ENCODE measurements around the gene LDLRAP1.
"Not testable (repeated sequence)": the region's sequence is repeated elsewhere in the genome, so short reads cannot be mapped to it uniquely, and the experiment has no call there.

LDLRAP1 gene

GRCh38 chr1:25543425-25544242 is at the start of gene LDLRAP1:
TSS of gene LDLRAP1 (plus strand) at chr1:25543606. CDS start at chr1:25543699, 93 bp downstream.
- FAIRE-seq, result no peak

GRCh38 chr1:25494952-25495351 is 48.5 kb upstream of the LDLRAP1 start:
- FAIRE-seq, result no peak

- no peak for FAIRE-seq
Measured at GRCh38 chr1:25500694-25501093, 42.7 kb upstream of the LDLRAP1 start.

GRCh38 chr1:25501235-25502058 is 42.0 kb upstream of the LDLRAP1 start:
- no peak for FAIRE-seq

GRCh38 chr1:25502957-25503356 is 40.4 kb upstream of the LDLRAP1 start:
- FAIRE-seq, result no peak

GRCh38 chr1:25503551-25504426 is 39.6 kb upstream of the LDLRAP1 start:
- FAIRE-seq, result peak; percentile 66

- FAIRE-seq, result peak; percentile 5
Measured at GRCh38 chr1:25504706-25505595, 38.5 kb upstream of the LDLRAP1 start.

GRCh38 chr1:25505656-25506385 is 37.6 kb upstream of the LDLRAP1 start:
- FAIRE-seq, result no peak

GRCh38 chr1:25506566-25507463 is 36.6 kb upstream of the LDLRAP1 start:
- not testable (repeated sequence) for FAIRE-seq

- no peak for FAIRE-seq
Measured at GRCh38 chr1:25513666-25514065, 29.7 kb upstream of the LDLRAP1 start.

- FAIRE-seq, result no peak
Measured at GRCh38 chr1:25515033-25515432, 28.4 kb upstream of the LDLRAP1 start.

- no peak for FAIRE-seq
Measured at GRCh38 chr1:25516686-25517085, 26.7 kb upstream of the LDLRAP1 start.

GRCh38 chr1:25517476-25518394 is 25.7 kb upstream of the LDLRAP1 start:
- FAIRE-seq, result no peak

GRCh38 chr1:25519624-25520023 is 23.8 kb upstream of the LDLRAP1 start:
- no peak for FAIRE-seq

GRCh38 chr1:25520446-25521061 is 22.9 kb upstream of the LDLRAP1 start:
- peak; percentile 90 for FAIRE-seq

GRCh38 chr1:25522031-25522655 is 21.3 kb upstream of the LDLRAP1 start:
- FAIRE-seq, result peak; percentile 62

- no peak for FAIRE-seq
Measured at GRCh38 chr1:25523542-25523941, 19.9 kb upstream of the LDLRAP1 start.

All from islet of Langerhans (tissue), 1 donor.